Endothelial cell of umbilical vein (primary cell): Measurements from ENCODE around the gene CCL7. TPM values are rescaled to one million over a fixed set of nuclear protein-coding genes. Genes with fewer than 3 reads are reported as not detected.

ENCODE experiments used
- BruUV-seq: library from RNA; stranded (reverse); fragments of 400-500 nt; replicated peaks from 2 replicates; lab custom pipeline; 2021; lab: Mats Ljungman, UMichigan
- CTCF ChIA-PET: fragments of 300-600, 350-600 bp; sonication (Branson Sonifier 250); formaldehyde crosslinking; loops from one replicate; lab custom pipeline; 2021; ENCODE audit warnings: antibody characterized with exemption, inconsistent platforms; lab: Charles Lee
- POLR2A ChIA-PET: fragments of 300-600, 350-600 bp; sonication (Branson Sonifier 250); formaldehyde crosslinking; loops from one replicate; lab custom pipeline; 2021; ENCODE audit warnings: antibody characterized with exemption, inconsistent platforms; lab: Charles Lee
- DNase-seq: peaks from one replicate; pipeline ENCODE4 v3.0.0-alpha.2; 2011; ENCODE audit warnings: low read depth, low spot score
- FAIRE-seq: peaks from 2 replicates; lab custom pipeline; 2011; peaks lifted over from hg19 to GRCh38; lab: Jason Lieb, UNC
- H2AFZ ChIP-seq: 2 replicates; pipeline ENCODE4 v1.6.0; 2012; ENCODE audit warnings: low read depth, low read length, control low read depth, inconsistent platforms
- H3K27ac ChIP-seq: 2 replicates; pipeline ENCODE4 v1.5.1; 2011; ENCODE audit warnings: low read depth, mild to moderate bottlenecking, control low read depth, low read length, moderate library complexity; ENCODE audit not compliant: insufficient read depth
- H3K27me3 ChIP-seq, 2 experiments: 2 replicates each; pipeline versions ENCODE4 v1.6.0 to v1.6.1; 2011; ENCODE audit warnings: low read length in 2 of 2, mixed read lengths in 1 of 2; ENCODE audit not compliant: control insufficient read depth in 2 of 2, insufficient read depth in 2 of 2
- H3K36me3 ChIP-seq, 2 experiments: 2 replicates in 1 of 2; 3 replicates in 1 of 2; pipeline ENCODE4 v1.5.1; 2011; ENCODE audit warnings: low read length in 2 of 2, mild to moderate bottlenecking in 1 of 2, moderate library complexity in 1 of 2; ENCODE audit not compliant: control insufficient read depth in 2 of 2, insufficient read depth in 2 of 2; ENCODE audit errors: extremely low read depth in 1 of 2
- H3K4me1 ChIP-seq: 3 replicates; pipeline ENCODE4 v1.5.1; 2011; ENCODE audit warnings: mild to moderate bottlenecking, low read length; ENCODE audit not compliant: control insufficient read depth, insufficient read depth; ENCODE audit errors: extremely low read depth
- H3K4me2 ChIP-seq: 2 replicates; pipeline ENCODE4 v1.6.1; 2011; ENCODE audit warnings: low read length, control low read depth, mixed read lengths; ENCODE audit not compliant: insufficient read depth
- H3K4me3 ChIP-seq, 3 experiments: fragments of 200-600 bp in 1 of 3; sonication (generic), shearing (Covaris generic) in 1 of 3; replicated peaks in 1 of 3; 2 replicates each; pipeline ENCODE4 v1.5.1; 2011 to 2016; ENCODE audit warnings: control low read depth in 3 of 3, low read length in 3 of 3, mild to moderate bottlenecking in 2 of 3, inconsistent platforms in 1 of 3, low read depth in 1 of 3, moderate library complexity in 1 of 3; ENCODE audit not compliant: insufficient read depth in 1 of 3
- H3K79me2 ChIP-seq: 2 replicates; pipeline ENCODE4 v1.6.0; 2012; ENCODE audit warnings: low read length, inconsistent platforms; ENCODE audit not compliant: control insufficient read depth, insufficient read depth
- H3K9ac ChIP-seq: replicated peaks from 2 replicates; pipeline ENCODE3; 2011; ENCODE audit warnings: low read length, control low read depth; ENCODE audit not compliant: insufficient read depth; ENCODE audit errors: extremely low read depth
- H3K9me1 ChIP-seq: replicated peaks from 3 replicates; pipeline ENCODE4 v1.6.0; 2011; ENCODE audit warnings: mild to moderate bottlenecking, low read length; ENCODE audit not compliant: control insufficient read depth, insufficient read depth; ENCODE audit errors: extremely low read depth
- H3K9me3 ChIP-seq: replicated peaks from 2 replicates; pipeline ENCODE4 v1.5.1; 2012; ENCODE audit warnings: low read length, inconsistent platforms; ENCODE audit not compliant: control insufficient read depth, insufficient read depth
- H4K20me1 ChIP-seq: replicated peaks from 2 replicates; pipeline ENCODE3; 2011; ENCODE audit warnings: mild to moderate bottlenecking, low read length; ENCODE audit not compliant: control insufficient read depth, insufficient read depth; ENCODE audit errors: extremely low read depth
- EZH2 ChIP-seq: IDR thresholded peaks from 2 replicates; pipeline ENCODE4 v1.6.1; 2012; ENCODE audit warnings: borderline replicate concordance, low read depth, mild to moderate bottlenecking, moderate library complexity, low read length, inconsistent platforms; ENCODE audit not compliant: severe bottlenecking
- FOS ChIP-seq: IDR thresholded peaks from 2 replicates; pipeline ENCODE4 v1.6.1; 2011; ENCODE audit warnings: mild to moderate bottlenecking, low read length, moderate library complexity, borderline replicate concordance; ENCODE audit not compliant: insufficient read depth
- GATA2 ChIP-seq: IDR thresholded peaks from 2 replicates; pipeline ENCODE4 v1.7.0; 2011; ENCODE audit warnings: low read depth, mild to moderate bottlenecking, moderate library complexity, mixed read lengths, low read length; ENCODE audit not compliant: insufficient read length, insufficient read depth
- JUN ChIP-seq: IDR thresholded peaks from 2 replicates; pipeline ENCODE4 v1.6.1; 2011; ENCODE audit warnings: borderline replicate concordance, low read depth; ENCODE audit not compliant: insufficient read length, insufficient read depth
- MYC ChIP-seq: IDR thresholded peaks from one replicate; pipeline ENCODE4 v1.6.1; 2011; ENCODE audit warnings: mild to moderate bottlenecking, low read depth, low read length
- POLR2A ChIP-seq: IDR thresholded peaks from 2 replicates; pipeline ENCODE4 v1.6.1; 2012; ENCODE audit warnings: low read depth, mild to moderate bottlenecking, control low read depth, low read length
- POLR2AphosphoS5 ChIP-seq: IDR thresholded peaks from 2 replicates; pipeline ENCODE4 v1.6.1; 2012; ENCODE audit warnings: low read depth, mild to moderate bottlenecking, control low read depth, low read length, moderate library complexity; ENCODE audit not compliant: insufficient read depth
- dilution Hi-C: fragments of 300-500 bp; cut with MboI; formaldehyde crosslinking; loops from one replicate; pipeline ENCODE4 v1.15.0; 2019; ENCODE audit warnings: low sequenced_read_pairs; ENCODE audit not compliant: extremely low pct_ligation_motif_present
- intact Hi-C: fragments of 100-400 bp; cut with micrococcal nuclease; formaldehyde crosslinking; loops from one replicate; pipeline ENCODE4 v1.10.0; 2022
- polyA plus RNA-seq, 4 experiments: library from polyadenylated mRNA; depleted of rRNA in 3 of 4; stranded (reverse) in 3 of 4; unstranded in 1 of 4; fragments of >200 nt; gene quantifications; 2 replicates each; pipeline versions ENCODE4 v1.2.1 to v1.2.3, GENCODE V29; 2011 to 2012; ENCODE audit warnings: missing spikeins in 1 of 4
- total RNA-seq: library from RNA; stranded (reverse); gene quantifications from 2 replicates; pipeline ENCODE4 v1.2.3, GENCODE V29; 2021
- TF ChIP-seq, protein P1 (sequence below): IDR thresholded peaks from 2 replicates; pipeline ENCODE4 v1.6.1; 2011; ENCODE audit not compliant: insufficient read depth, insufficient read length
- TF ChIP-seq, protein P2 (sequence below), 2 donors: IDR thresholded peaks; 1 replicate in 1 of 2; 2 replicates in 1 of 2; pipeline ENCODE4 v1.5.1; 2011; ENCODE audit warnings: low read length in 2 of 2, mild to moderate bottlenecking in 2 of 2, moderate library complexity in 2 of 2, control low read depth in 1 of 2, inconsistent platforms in 1 of 2, low read depth in 1 of 2; ENCODE audit not compliant: insufficient read depth in 1 of 2; ENCODE audit errors: extremely low read depth in 1 of 2

The CCL7 gene
- total and polyA plus RNA-seq, 2 donors (not counting 3 experiments of a cell fraction or from before 2014, with no cell fraction given) = 0.25 TPM; not detected in 1

DNA sequence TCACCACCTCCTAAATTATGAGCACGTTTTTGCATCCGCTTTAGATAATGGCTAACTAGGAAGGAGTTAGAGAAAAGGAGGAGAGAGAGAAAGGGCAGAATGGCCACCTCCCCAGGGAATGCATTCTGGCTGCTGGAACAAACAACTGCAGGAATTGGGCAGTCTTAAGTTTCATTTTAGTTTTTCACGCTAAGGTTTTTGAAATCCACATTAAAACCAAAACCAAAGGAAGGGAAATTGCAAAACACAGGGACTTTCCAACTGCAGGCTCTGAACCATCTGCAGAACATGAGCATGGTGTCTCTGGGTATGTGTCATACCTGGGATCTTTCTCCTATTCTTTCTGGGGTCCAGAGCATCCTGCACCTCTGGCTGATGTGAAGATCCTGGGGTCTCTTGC, 37.1 kb downstream of the CCL7 start:
- no peak overlapping the region for H3K27ac ChIP-seq
- BruUV-seq = no TSS peak
- dilution Hi-C loops = loop anchor here (25.0 kb wide), 1 partner anchor 95 kb away; no protein-coding TSS in a partner anchor
- H3K9ac ChIP-seq = no peak overlapping the region
- H3K4me2 ChIP-seq = no peak overlapping the region
- ChIA-PET POLR2A (interaction anchor here (1.2 kb wide), 1 partner anchor 106 kb away, joined by 3 read pairs; no protein-coding TSS in a partner anchor), CTCF (interaction anchor here (0.6 to 11.1 kb wide), 31 partner anchors 13 to 139 kb away, joined by 3 to 202 read pairs (median 5); partner anchors contain the start of genes CCL1, CCL13, CCL2 and CCL7)
- peaks cover 15 to 16% of the 10 kb centered on the region in 2 experiments for H3K27me3 ChIP-seq
- no peaks in the 10 kb centered on the region for H3K4me1 ChIP-seq
- DNase-seq (no peak), FAIRE-seq (no peak)
- H3K4me3 ChIP-seq = no peak overlapping the region
- no peaks in the 10 kb centered on the region for H3K36me3 ChIP-seq
- no peaks in the 10 kb centered on the region for H3K79me2 ChIP-seq
- no peaks in the 10 kb centered on the region for H4K20me1 ChIP-seq
- H3K9me1 ChIP-seq = no peaks in the 10 kb centered on the region
- H2AFZ ChIP-seq = no peak overlapping the region
- intact Hi-C loops = no loop called here
- no peaks in the 10 kb centered on the region for H3K9me3 ChIP-seq
- no peak for TF ChIP-seq JUN
- TF ChIP-seq EZH2 = no peak
- TF ChIP-seq MYC = no peak
- TF ChIP-seq POLR2A = no peak
- TF ChIP-seq, protein P1, sequence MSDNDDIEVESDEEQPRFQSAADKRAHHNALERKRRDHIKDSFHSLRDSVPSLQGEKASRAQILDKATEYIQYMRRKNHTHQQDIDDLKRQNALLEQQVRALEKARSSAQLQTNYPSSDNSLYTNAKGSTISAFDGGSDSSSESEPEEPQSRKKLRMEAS = no peak
- no peak for TF ChIP-seq GATA2
- no peak for TF ChIP-seq FOS
- TF ChIP-seq, protein P2, sequence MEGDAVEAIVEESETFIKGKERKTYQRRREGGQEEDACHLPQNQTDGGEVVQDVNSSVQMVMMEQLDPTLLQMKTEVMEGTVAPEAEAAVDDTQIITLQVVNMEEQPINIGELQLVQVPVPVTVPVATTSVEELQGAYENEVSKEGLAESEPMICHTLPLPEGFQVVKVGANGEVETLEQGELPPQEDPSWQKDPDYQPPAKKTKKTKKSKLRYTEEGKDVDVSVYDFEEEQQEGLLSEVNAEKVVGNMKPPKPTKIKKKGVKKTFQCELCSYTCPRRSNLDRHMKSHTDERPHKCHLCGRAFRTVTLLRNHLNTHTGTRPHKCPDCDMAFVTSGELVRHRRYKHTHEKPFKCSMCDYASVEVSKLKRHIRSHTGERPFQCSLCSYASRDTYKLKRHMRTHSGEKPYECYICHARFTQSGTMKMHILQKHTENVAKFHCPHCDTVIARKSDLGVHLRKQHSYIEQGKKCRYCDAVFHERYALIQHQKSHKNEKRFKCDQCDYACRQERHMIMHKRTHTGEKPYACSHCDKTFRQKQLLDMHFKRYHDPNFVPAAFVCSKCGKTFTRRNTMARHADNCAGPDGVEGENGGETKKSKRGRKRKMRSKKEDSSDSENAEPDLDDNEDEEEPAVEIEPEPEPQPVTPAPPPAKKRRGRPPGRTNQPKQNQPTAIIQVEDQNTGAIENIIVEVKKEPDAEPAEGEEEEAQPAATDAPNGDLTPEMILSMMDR (IDR thresholded peaks at IDR 0.05; ENCODE audit: extremely low read depth in 1 of 2, insufficient read depth in 1 of 2, low read depth in 1 of 2, low read length in 2 of 2) = no peak
- no peak for TF ChIP-seq POLR2AphosphoS5
